HAP-1 (cell line): ENCODE data around the gene CSF3R.
"Not testable (repeated sequence)": the region's sequence is repeated elsewhere in the genome, so short reads cannot be mapped to it uniquely, and the experiment has no call there.

ENCODE experiments used
- DNase-seq, 2 experiments: peaks; one replicate each; pipeline ENCODE4 v3.0.0-alpha.2; 2016 to 2020; ENCODE audit warnings: low spot score in 2 of 2
- H3K27me3 ChIP-seq: fragments of 250-450 bp; sonication (Bioruptor Pico); 2 replicates; pipeline ENCODE4 v1.5.1; 2020; ENCODE audit warnings: low read depth, mild to moderate bottlenecking, moderate library complexity
- H3K36me3 ChIP-seq: fragments of 250-450 bp; sonication (Bioruptor Pico); replicated peaks from 2 replicates; pipeline ENCODE4 v1.5.1; 2020; ENCODE audit warnings: mild to moderate bottlenecking
- H3K4me1 ChIP-seq: fragments of 250-450 bp; sonication (Bioruptor Pico); 2 replicates; pipeline ENCODE4 v1.5.1; 2020; ENCODE audit warnings: mild to moderate bottlenecking
- H3K4me3 ChIP-seq: fragments of 250-450 bp; sonication (Bioruptor Pico); 2 replicates; pipeline ENCODE4 v1.5.1; 2020; ENCODE audit warnings: mild to moderate bottlenecking, moderate library complexity
- H3K9me3 ChIP-seq: fragments of 250-450 bp; sonication (Bioruptor Pico); 2 replicates; pipeline ENCODE4 v1.5.1; 2020; ENCODE audit warnings: mild to moderate bottlenecking, moderate library complexity
- in situ Hi-C: fragments of 300-500 bp; cut with MboI; formaldehyde crosslinking; loops from 3 replicates; pipeline ENCODE4 v1.14.3; 2020; ENCODE audit warnings: low sequenced_read_pairs, inconsistent platforms, mixed read lengths

The CSF3R gene

GRCh38 chr1:36506276-36506920 lies 23.7 kb upstream of the CSF3R start:
- DNase-seq, result no peak
- no peaks in the 10 kb centered on the region for H3K36me3 ChIP-seq
- peaks cover 17% of the 10 kb centered on the region for H3K27me3 ChIP-seq
- H3K9me3 ChIP-seq, result no peaks in the 10 kb centered on the region
- H3K4me1 ChIP-seq, result no peaks in the 10 kb centered on the region
- H3K4me3 ChIP-seq, result no peak overlapping the region
- in situ Hi-C loops, result no loop called here

GRCh38 chr1:36503733-36504132 lies 21.0 kb upstream of the CSF3R start:
- in situ Hi-C loops, result no loop called here
- H3K9me3 ChIP-seq, result no peaks in the 10 kb centered on the region
- no peak overlapping the region for H3K4me3 ChIP-seq
- peaks cover 21% of the 10 kb centered on the region for H3K27me3 ChIP-seq
- DNase-seq, result no peak
- H3K4me1 ChIP-seq, result no peaks in the 10 kb centered on the region
- no peaks in the 10 kb centered on the region for H3K36me3 ChIP-seq

DNA sequence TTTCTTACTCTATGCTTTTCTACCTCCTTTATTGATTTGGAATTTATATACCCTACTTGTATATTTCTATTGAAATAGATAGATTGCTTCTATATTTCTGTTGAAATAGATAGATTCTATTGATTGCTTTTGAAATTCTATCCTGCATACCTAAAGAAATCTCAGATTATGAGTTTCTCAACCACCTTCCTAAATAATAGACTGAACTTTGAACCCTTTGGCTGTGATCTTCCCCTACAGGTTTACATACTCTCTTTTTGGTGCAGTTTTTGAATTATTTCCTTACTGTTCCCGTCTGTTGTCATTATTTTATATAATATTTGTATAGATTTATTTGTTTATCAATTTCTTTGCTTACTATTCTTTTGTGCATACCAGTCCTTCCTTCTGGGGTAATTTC lies 20.4 kb upstream of the CSF3R start:
- Histone ChIP-seq H3K9me3 (no peaks in the 10 kb centered on the region), H3K4me1 (no peaks in the 10 kb centered on the region), H3K36me3 (no peaks in the 10 kb centered on the region), H3K4me3 (no peak overlapping the region), H3K27me3 (peaks cover 24% of the 10 kb centered on the region)
- in situ Hi-C loops, result no loop called here
- no peak for DNase-seq

DNA sequence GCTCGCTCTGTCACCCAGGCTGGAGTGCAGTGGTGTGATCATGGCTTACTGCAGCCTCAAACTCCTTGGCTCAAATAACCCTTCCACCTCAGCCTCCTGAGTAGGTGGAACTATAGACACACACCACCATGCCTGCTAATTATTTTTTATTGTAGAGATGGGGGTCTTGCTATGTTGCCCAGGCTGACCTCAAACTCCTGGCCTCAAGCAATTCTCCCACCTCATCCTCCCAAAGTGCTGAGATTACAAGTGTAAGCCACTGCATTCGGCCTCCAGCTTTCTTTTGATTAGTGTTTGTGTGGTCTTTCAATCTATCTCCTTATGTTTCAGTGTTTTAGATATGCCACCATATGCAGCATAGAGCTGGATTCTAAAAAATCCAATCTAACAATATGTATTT lies 19.9 kb upstream of the CSF3R start:
- Histone ChIP-seq H3K9me3 (no peaks in the 10 kb centered on the region), H3K27me3 (peaks cover 28% of the 10 kb centered on the region), H3K4me1 (no peaks in the 10 kb centered on the region), H3K36me3 (no peaks in the 10 kb centered on the region), H3K4me3 (no peak overlapping the region)
- in situ Hi-C loops, result no loop called here
- DNase-seq, result no peak

DNA sequence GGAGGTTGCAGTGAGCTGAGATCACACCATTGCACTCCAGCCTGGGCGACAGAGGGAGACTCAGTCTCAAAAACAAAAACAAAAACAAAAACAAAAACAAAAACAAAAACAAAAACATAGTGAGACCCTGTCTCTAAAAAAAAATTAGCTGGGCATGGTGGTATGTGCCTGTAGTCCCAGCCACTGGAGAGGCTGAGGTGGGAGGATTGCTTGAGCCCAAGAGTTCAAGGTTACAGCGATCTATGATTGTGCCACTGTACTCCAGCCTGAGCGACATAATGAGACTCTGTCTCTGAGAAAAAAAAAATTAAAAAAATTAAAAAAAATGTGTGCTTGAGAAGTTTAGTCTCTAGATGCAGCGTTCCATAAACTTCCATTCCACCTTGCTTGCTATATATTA lies 19.2 kb upstream of the CSF3R start:
- peaks cover 28% of the 10 kb centered on the region for H3K27me3 ChIP-seq
- H3K4me1 ChIP-seq, in situ Hi-C loops, H3K36me3 ChIP-seq, DNase-seq, H3K9me3 ChIP-seq, H3K4me3 ChIP-seq: not testable (repeated sequence)

DNA sequence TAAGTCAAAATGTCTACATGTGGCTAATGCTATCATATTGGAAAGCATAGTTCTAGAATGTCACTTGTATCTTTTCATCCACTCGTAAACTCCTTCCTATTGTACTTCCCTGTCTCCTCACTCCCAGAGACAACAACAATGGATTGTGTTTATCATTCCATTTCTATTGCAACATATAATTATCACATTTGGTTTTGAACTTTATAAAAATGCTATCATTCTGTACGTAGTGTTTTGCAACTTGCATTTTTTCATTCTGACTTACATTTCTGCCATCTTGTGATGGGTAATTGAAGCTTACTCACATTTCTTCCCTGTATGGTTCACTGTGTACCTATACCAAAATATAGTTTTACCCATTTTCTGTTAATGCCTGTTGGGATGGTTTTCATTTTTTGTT lies 14.5 kb upstream of the CSF3R start:
- Histone ChIP-seq H3K4me1 (no peaks in the 10 kb centered on the region), H3K9me3 (no peaks in the 10 kb centered on the region), H3K36me3 (no peaks in the 10 kb centered on the region), H3K4me3 (no peak overlapping the region), H3K27me3 (peaks cover 14% of the 10 kb centered on the region)
- in situ Hi-C loops, result no loop called here
- no peak for DNase-seq

- DNase-seq, result no peak
- no peaks in the 10 kb centered on the region for H3K36me3 ChIP-seq
- H3K27me3 ChIP-seq, result peaks cover 7% of the 10 kb centered on the region
- no peaks in the 10 kb centered on the region for H3K4me1 ChIP-seq
- in situ Hi-C loops, result no loop called here
- no peaks in the 10 kb centered on the region for H3K9me3 ChIP-seq
- H3K4me3 ChIP-seq, result no peak overlapping the region
These were observed 12.3 kb upstream of the CSF3R start for GRCh38 chr1:36494971-36495370.

GRCh38 chr1:36493524-36493923 lies 10.8 kb upstream of the CSF3R start:
- H3K4me3 ChIP-seq, result no peak overlapping the region
- peaks cover 7% of the 10 kb centered on the region for H3K27me3 ChIP-seq
- no peaks in the 10 kb centered on the region for H3K36me3 ChIP-seq
- no peak for DNase-seq
- in situ Hi-C loops, result no loop called here
- H3K9me3 ChIP-seq, result no peaks in the 10 kb centered on the region
- H3K4me1 ChIP-seq, result no peaks in the 10 kb centered on the region

DNA sequence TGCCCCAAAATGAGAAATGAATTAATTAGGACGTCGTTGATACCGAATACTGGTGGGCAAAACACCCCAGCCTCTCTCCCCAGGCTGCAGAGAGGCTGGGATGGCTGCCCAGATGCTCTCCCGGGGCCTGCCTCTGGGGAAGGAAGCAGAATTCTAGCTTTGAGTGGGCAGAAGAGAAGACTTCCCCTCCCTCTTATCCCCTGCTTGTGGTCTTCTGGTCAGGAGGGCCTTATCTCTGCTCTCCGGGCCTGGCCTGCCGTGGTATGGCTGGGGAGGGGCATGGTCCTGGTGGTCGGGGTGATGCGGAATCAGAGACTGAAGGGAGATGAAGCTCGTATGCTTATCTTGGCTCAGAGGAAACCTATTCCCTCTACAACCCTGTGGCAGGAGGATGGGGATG lies 9.8 kb upstream of the CSF3R start:
- Histone ChIP-seq H3K36me3 (no peaks in the 10 kb centered on the region), H3K4me3 (no peak overlapping the region), H3K4me1 (no peaks in the 10 kb centered on the region), H3K9me3 (no peaks in the 10 kb centered on the region), H3K27me3 (no peaks in the 10 kb centered on the region)
- no peak for DNase-seq
- in situ Hi-C loops, result no loop called here

- H3K36me3 ChIP-seq, DNase-seq, H3K27me3 ChIP-seq, H3K4me1 ChIP-seq, H3K9me3 ChIP-seq, in situ Hi-C loops, H3K4me3 ChIP-seq: not testable (repeated sequence)
These were observed 6.7 kb upstream of the CSF3R start for GRCh38 chr1:36489258-36490051.

- in situ Hi-C loops, result no loop called here
- H3K4me1 ChIP-seq, result no peaks in the 10 kb centered on the region
- no peaks in the 10 kb centered on the region for H3K36me3 ChIP-seq
These were observed 5.2 kb upstream of the CSF3R start for GRCh38 chr1:36487906-36488305.

GRCh38 chr1:36487336-36487725 lies 4.6 kb upstream of the CSF3R start:
- in situ Hi-C loops, H3K9me3 ChIP-seq, H3K27me3 ChIP-seq, H3K4me1 ChIP-seq, H3K4me3 ChIP-seq, H3K36me3 ChIP-seq, DNase-seq: not testable (repeated sequence)

More at GRCh38 chr1:36487906-36488305, 5.2 kb upstream of the CSF3R start:
- no peaks in the 10 kb centered on the region for H3K9me3 ChIP-seq
- H3K4me3 ChIP-seq, result no peak overlapping the region
- no peaks in the 10 kb centered on the region for H3K27me3 ChIP-seq
- no peak for DNase-seq

- no peaks in the 10 kb centered on the region for H3K27me3 ChIP-seq
- DNase-seq, result no peak
- no peaks in the 10 kb centered on the region for H3K9me3 ChIP-seq
- no peak overlapping the region for H3K4me3 ChIP-seq
- in situ Hi-C loops, result no loop called here
- H3K36me3 ChIP-seq, result no peaks in the 10 kb centered on the region
- H3K4me1 ChIP-seq, result no peaks in the 10 kb centered on the region
These were observed 4.0 kb upstream of the CSF3R start for GRCh38 chr1:36486439-36487335.

DNA sequence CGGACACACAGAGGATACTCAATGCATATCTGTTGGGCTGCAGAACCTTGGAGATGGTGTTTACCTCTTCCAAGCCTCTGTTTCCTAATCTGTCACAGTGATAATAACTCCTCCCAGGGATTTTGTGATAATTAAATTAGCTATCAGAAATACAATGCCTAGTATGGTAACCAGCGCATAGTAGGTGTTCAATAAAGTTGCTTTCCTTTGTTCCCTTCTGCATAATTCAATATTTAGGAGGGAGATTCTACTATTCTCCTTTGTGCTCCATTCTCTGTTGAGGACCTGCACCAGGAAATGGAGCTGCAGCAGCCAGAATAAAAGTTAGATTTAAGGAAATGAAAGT lies 3.4 kb upstream of the CSF3R start:
- DNase-seq, result no peak
- H3K4me3 ChIP-seq, result no peak overlapping the region
- in situ Hi-C loops, result no loop called here
- no peaks in the 10 kb centered on the region for H3K36me3 ChIP-seq
- H3K27me3 ChIP-seq, result no peaks in the 10 kb centered on the region
- H3K4me1 ChIP-seq, result no peaks in the 10 kb centered on the region
- H3K9me3 ChIP-seq, result no peaks in the 10 kb centered on the region
